ENCODE measurements around the gene LYSMD4. TPM values are rescaled to one million over a fixed set of nuclear protein-coding genes. Genes with fewer than 3 reads are reported as not detected.
A peak's percentile ranks its signal among the peaks of the same experiment; 100 is the strongest.

LYSMD4 gene
- total RNA-seq, 3 donors from 2014 or later, result 12.1 to 16.0 (median 12.2) TPM

DNA sequence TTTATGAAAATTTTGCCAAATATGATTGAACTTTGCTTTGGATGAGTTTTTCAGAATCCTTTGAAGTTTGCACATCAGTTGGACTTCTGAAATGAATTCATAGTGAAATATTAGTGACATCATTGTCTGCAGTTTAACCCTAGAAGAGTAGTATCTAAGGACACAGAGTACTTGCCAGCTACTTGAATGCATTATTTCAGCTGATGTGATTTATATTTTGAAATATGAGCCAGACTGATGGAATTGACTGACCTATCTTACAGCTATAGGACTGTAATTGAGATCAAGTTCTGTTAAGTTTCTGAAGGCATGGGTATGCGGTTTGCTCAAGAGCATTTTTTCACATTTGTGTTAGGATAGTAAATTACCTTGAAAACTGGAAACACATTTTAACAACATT, 51.2 kb downstream of the LYSMD4 start:
- Histone ChIP-seq H3K27ac (no peak overlapping the region), H3K4me1 (no peaks in the 10 kb centered on the region), H3K9me3 (peaks cover 0 to 5% of the 10 kb centered on the region in 2 donors), H3K27me3 (no peaks in the 10 kb centered on the region), H3K4me3 (no peak overlapping the region), H3K36me3 (no peaks in the 10 kb centered on the region)
- intact Hi-C loops (cut with DNase I; ENCODE audit: low total_unique reads), result no loop called here
- TF ChIP-seq, protein P1, sequence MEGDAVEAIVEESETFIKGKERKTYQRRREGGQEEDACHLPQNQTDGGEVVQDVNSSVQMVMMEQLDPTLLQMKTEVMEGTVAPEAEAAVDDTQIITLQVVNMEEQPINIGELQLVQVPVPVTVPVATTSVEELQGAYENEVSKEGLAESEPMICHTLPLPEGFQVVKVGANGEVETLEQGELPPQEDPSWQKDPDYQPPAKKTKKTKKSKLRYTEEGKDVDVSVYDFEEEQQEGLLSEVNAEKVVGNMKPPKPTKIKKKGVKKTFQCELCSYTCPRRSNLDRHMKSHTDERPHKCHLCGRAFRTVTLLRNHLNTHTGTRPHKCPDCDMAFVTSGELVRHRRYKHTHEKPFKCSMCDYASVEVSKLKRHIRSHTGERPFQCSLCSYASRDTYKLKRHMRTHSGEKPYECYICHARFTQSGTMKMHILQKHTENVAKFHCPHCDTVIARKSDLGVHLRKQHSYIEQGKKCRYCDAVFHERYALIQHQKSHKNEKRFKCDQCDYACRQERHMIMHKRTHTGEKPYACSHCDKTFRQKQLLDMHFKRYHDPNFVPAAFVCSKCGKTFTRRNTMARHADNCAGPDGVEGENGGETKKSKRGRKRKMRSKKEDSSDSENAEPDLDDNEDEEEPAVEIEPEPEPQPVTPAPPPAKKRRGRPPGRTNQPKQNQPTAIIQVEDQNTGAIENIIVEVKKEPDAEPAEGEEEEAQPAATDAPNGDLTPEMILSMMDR (IDR thresholded peaks at IDR 0.05), result no peak
- TF ChIP-seq POLR2A (IDR thresholded peaks at IDR 0.05) (no peak), POLR2AphosphoS5 (IDR thresholded peaks at IDR 0.05) (no peak)
- no peak for DNase-seq (ENCODE audit: low spot score in 2 of 2)

DNA sequence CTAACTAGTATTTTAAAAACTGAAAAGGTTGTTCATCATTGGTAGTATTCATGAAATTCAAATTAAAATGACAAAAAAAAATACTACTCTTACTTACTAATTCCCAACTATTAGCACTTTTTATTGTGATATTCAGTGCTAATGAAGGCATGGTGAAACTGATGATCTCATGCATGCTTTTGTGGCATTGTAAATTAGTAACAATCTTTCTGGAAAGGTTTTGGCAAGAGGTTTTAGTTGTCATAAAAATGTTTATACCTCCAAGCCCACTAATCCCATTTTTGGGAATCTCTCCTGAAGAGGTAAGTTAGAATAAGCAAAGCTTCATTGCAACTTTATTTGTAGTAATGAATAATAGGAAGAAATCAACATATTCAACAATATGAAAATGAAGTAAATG, 53.0 kb downstream of the LYSMD4 start:
- DNase-seq (ENCODE audit: low spot score in 2 of 2), result no peak
- no peak overlapping the region for H3K27ac ChIP-seq
- H3K9me3 ChIP-seq, result no peaks in the 10 kb centered on the region
- intact Hi-C loops (cut with DNase I; ENCODE audit: low total_unique reads), result no loop called here
- TF ChIP-seq POLR2A (IDR thresholded peaks at IDR 0.05), result no peak
- no peak for TF ChIP-seq POLR2AphosphoS5 (IDR thresholded peaks at IDR 0.05)
- TF ChIP-seq, protein P1 (IDR thresholded peaks at IDR 0.05), result no peak
- H3K4me3 ChIP-seq, result no peak overlapping the region
- H3K36me3 ChIP-seq, result no peaks in the 10 kb centered on the region
- H3K27me3 ChIP-seq, result no peaks in the 10 kb centered on the region
- no peaks in the 10 kb centered on the region for H3K4me1 ChIP-seq

DNA sequence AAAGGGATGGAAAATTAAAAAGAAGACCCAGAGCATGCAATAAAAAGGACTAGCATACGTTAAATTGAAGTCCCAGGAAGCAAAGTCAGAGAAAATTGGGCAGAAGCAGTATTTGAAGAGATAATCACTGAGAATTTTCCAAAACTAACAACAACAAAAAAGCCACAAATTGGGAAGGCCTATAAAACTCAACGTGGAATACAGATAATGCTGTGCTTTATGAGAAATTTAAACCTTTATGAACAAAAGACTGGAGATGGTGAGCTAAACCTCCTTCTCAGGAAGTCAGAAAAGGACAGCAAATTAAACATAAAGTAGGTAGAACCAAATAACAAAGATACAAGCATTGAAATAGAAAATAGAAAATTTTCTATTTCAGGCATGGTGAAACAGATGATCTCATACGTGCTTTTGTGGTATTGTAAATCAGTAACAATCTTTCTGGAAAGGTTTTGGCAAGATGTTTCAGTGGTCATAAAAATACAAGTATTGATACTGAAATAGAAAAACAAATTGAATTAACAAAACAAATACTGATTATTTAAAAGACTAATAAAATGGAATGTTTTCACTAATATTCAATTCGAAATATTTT, 55.6 kb downstream of the LYSMD4 start:
- no peaks in the 10 kb centered on the region for H3K27me3 ChIP-seq
- TF ChIP-seq POLR2A (IDR thresholded peaks at IDR 0.05) (no peak), POLR2AphosphoS5 (IDR thresholded peaks at IDR 0.05) (no peak)
- TF ChIP-seq, protein P1 (IDR thresholded peaks at IDR 0.05), result no peak
- no peak overlapping the region for H3K4me3 ChIP-seq
- peaks cover 7% of the 10 kb centered on the region for H3K36me3 ChIP-seq
- intact Hi-C loops (cut with DNase I; ENCODE audit: low total_unique reads), result no loop called here
- H3K27ac ChIP-seq, result peak overlapping the region in 1 of 2 donors; percentile 33
- no peaks in the 10 kb centered on the region for H3K9me3 ChIP-seq
- H3K4me1 ChIP-seq, result no peaks in the 10 kb centered on the region
- DNase-seq (ENCODE audit: low spot score in 2 of 2), result no peak

Other genes starting within 250 kb of the LYSMD4 start
- gene MEF2A, start 167.5 kb downstream of the LYSMD4 start, total RNA-seq, result 10 to 100 TPM; 41.6 to 77.6 (median 63.4) TPM

All from breast epithelium (tissue), 4 donors.